HEK293T (cell line): ENCODE measurements around the gene PCDHGA2.
"Not testable (repeated sequence)": the region's sequence is repeated elsewhere in the genome, so short reads cannot be mapped to it uniquely, and the experiment has no call there.

Experiments used
- CTCF ChIA-PET: fragments of 350-600 bp; formaldehyde crosslinking; extraction: SDS; loops from one replicate; lab custom pipeline; 2021; ENCODE audit warnings: antibody characterized with exemption, inconsistent platforms; lab: Yijun Ruan, JAX
- POLR2A ChIA-PET: fragments of 350-600 bp; formaldehyde crosslinking; extraction: SDS; loops from one replicate; lab custom pipeline; 2020; ENCODE audit warnings: antibody characterized with exemption, inconsistent platforms; lab: Yijun Ruan, JAX
- DNase-seq: peaks from one replicate; pipeline ENCODE4 v3.0.0; 2012; ENCODE audit warnings: mixed read lengths; ENCODE audit errors: extremely low spot score
- ARNT ChIP-seq: fragments of 450-650 bp; IDR thresholded peaks from 2 replicates; pipeline ENCODE4 v1.6.1; 2017; ENCODE audit warnings: mild to moderate bottlenecking
- BHLHE40 ChIP-seq: fragments of 450-650 bp; IDR thresholded peaks from 2 replicates; pipeline ENCODE4 v1.6.1; 2016; ENCODE audit warnings: mild to moderate bottlenecking, moderate library complexity, borderline replicate concordance
- CTBP1 ChIP-seq: fragments of 450-650 bp; IDR thresholded peaks from 2 replicates; pipeline ENCODE4 v1.6.1; 2016; ENCODE audit warnings: borderline replicate concordance
- ELF4 ChIP-seq: fragments of 450-650 bp; IDR thresholded peaks from 2 replicates; pipeline ENCODE4 v1.6.1; 2017; ENCODE audit warnings: antibody characterized with exemption
- FOXA1 ChIP-seq: fragments of 450-650 bp; IDR thresholded peaks from 2 replicates; pipeline ENCODE4 v1.6.1; 2016; ENCODE audit warnings: mild to moderate bottlenecking
- FOXK2 ChIP-seq: fragments of 450-650 bp; IDR thresholded peaks from 2 replicates; pipeline ENCODE4 v1.6.1; 2016; ENCODE audit warnings: mild to moderate bottlenecking
- FOXM1 ChIP-seq: fragments of 450-650 bp; IDR thresholded peaks from 2 replicates; pipeline ENCODE4 v1.6.1; 2017; ENCODE audit warnings: mild to moderate bottlenecking, borderline replicate concordance
- HDGF ChIP-seq: fragments of 450-650 bp; IDR thresholded peaks from 2 replicates; pipeline ENCODE4 v1.6.1; 2017; ENCODE audit warnings: antibody characterized with exemption, borderline replicate concordance
- L3MBTL2 ChIP-seq: fragments of 450-650 bp; conservative IDR thresholded peaks from 2 replicates; pipeline ENCODE4 v1.6.1; 2016; ENCODE audit warnings: mild to moderate bottlenecking
- LEF1 ChIP-seq: fragments of 450-650 bp; IDR thresholded peaks from 2 replicates; pipeline ENCODE4 v1.6.1; 2017; ENCODE audit warnings: mild to moderate bottlenecking, borderline replicate concordance
- NFRKB ChIP-seq: fragments of 450-650 bp; IDR thresholded peaks from 2 replicates; pipeline ENCODE4 v1.6.1; 2016; ENCODE audit warnings: mild to moderate bottlenecking, moderate library complexity
- PKNOX1 ChIP-seq: fragments of 450-650 bp; IDR thresholded peaks from 2 replicates; pipeline ENCODE4 v1.6.1; 2016
- SP1 ChIP-seq: fragments of 450-650 bp; IDR thresholded peaks from 2 replicates; pipeline ENCODE4 v1.6.1; 2017
- SUZ12 ChIP-seq: fragments of 450-650 bp; IDR thresholded peaks from 2 replicates; pipeline ENCODE4 v1.6.1; 2016; ENCODE audit warnings: mild to moderate bottlenecking
- TARDBP ChIP-seq: fragments of 450-650 bp; IDR thresholded peaks from 2 replicates; pipeline ENCODE4 v1.6.1; 2016
- ZNF384 ChIP-seq: fragments of 450-650 bp; IDR thresholded peaks from 2 replicates; pipeline ENCODE4 v1.6.1; 2016

The PCDHGA2 gene

GRCh38 chr5:141338538-141339306 is at the start of gene PCDHGA2:
Gene PCDHGA2 (plus strand): TSS chr5:141338760.
- TF ChIP-seq ARNT (no peak), ELF4 (no peak), FOXK2 (no peak), FOXA1 (no peak), ZNF384 (no peak), HDGF (no peak), BHLHE40 (no peak), CTBP1 (no peak), NFRKB (no peak), SP1 (no peak), SUZ12 (no peak), LEF1 (no peak), TARDBP (no peak), FOXM1 (no peak)
- CTCF ChIA-PET: interaction anchor here (1.0 to 1.5 kb wide), 3 partner anchors 8 to 219 kb away, joined by 3 to 5 read pairs (median 4); partner anchors contain the start of genes PCDHGA1 and PCDHGA11
- peak; percentile 20 for DNase-seq
- POLR2A ChIA-PET: interaction anchor here (2.1 kb wide), 1 partner anchor 18 kb away, joined by 7 read pairs; the partner anchor contains the start of gene TAF7

GRCh38 chr5:141298376-141298775 is 40.2 kb upstream of the PCDHGA2 start:
- POLR2A ChIA-PET: interaction anchor here (1.0 kb wide), 1 partner anchor 22 kb away, joined by 4 read pairs; the partner anchor contains the start of gene TAF7
- TF ChIP-seq SUZ12 (no peak), TARDBP (no peak), HDGF (no peak), SP1 (no peak), LEF1 (no peak), FOXM1 (no peak), CTBP1 (no peak), PKNOX1 (no peak), BHLHE40 (no peak), ELF4 (no peak)
- CTCF ChIA-PET: no interaction called here
- DNase-seq: no peak

GRCh38 chr5:141303756-141304155 is 34.8 kb upstream of the PCDHGA2 start, which contains the start of gene SLC25A2:
Gene SLC25A2 (minus strand): TSS chr5:141304049. CDS start chr5:141303865, 184 bp downstream.
- no peak for TF ChIP-seq FOXK2
- TF ChIP-seq NFRKB: no peak
- TF ChIP-seq PKNOX1: no peak
- TF ChIP-seq ZNF384: no peak
- TF ChIP-seq SUZ12: no peak
- no peak for TF ChIP-seq ARNT
- TF ChIP-seq LEF1: no peak
- TF ChIP-seq TARDBP: no peak
- no peak for TF ChIP-seq HDGF
- no peak for TF ChIP-seq ELF4
- no peak for TF ChIP-seq FOXM1
- TF ChIP-seq BHLHE40: no peak
- no peak for TF ChIP-seq FOXA1
- no peak for TF ChIP-seq SP1
- no peak for TF ChIP-seq CTBP1
- TF ChIP-seq L3MBTL2: no peak
- ChIA-PET CTCF (no interaction called here), POLR2A (no interaction called here)
- no peak for DNase-seq

GRCh38 chr5:141306630-141307029 is 31.9 kb upstream of the PCDHGA2 start:
- ChIA-PET POLR2A (no interaction called here), CTCF (no interaction called here)
- TF ChIP-seq FOXK2 (no peak), ZNF384 (no peak), FOXA1 (no peak), HDGF (no peak), FOXM1 (no peak), SUZ12 (no peak), NFRKB (no peak), BHLHE40 (no peak), CTBP1 (no peak)
- DNase-seq: no peak

GRCh38 chr5:141313711-141314110 is 24.8 kb upstream of the PCDHGA2 start:
- no peak for TF ChIP-seq ZNF384
- TF ChIP-seq SUZ12: no peak
- no peak for TF ChIP-seq SP1
- TF ChIP-seq ARNT: no peak
- TF ChIP-seq FOXA1: no peak
- no peak for TF ChIP-seq BHLHE40
- no peak for TF ChIP-seq L3MBTL2
- TF ChIP-seq FOXK2: no peak
- no peak for TF ChIP-seq ELF4
- no peak for TF ChIP-seq TARDBP
- TF ChIP-seq HDGF: no peak
- no peak for TF ChIP-seq NFRKB
- TF ChIP-seq LEF1: no peak
- TF ChIP-seq FOXM1: no peak
- TF ChIP-seq CTBP1: no peak
- POLR2A ChIA-PET: no interaction called here
- DNase-seq: no peak
- CTCF ChIA-PET: no interaction called here

GRCh38 chr5:141316963-141317362 is 21.6 kb upstream of the PCDHGA2 start:
- POLR2A ChIA-PET, DNase-seq, CTCF ChIA-PET: not testable (repeated sequence)

GRCh38 chr5:141319202-141319601 is 19.4 kb upstream of the PCDHGA2 start:
- no peak for TF ChIP-seq HDGF
- TF ChIP-seq SUZ12: no peak
- no peak for TF ChIP-seq FOXK2
- TF ChIP-seq SP1: no peak
- no peak for TF ChIP-seq TARDBP
- TF ChIP-seq L3MBTL2: no peak
- no peak for TF ChIP-seq ELF4
- no peak for TF ChIP-seq FOXA1
- POLR2A ChIA-PET: interaction anchor here (2.9 kb wide), 1 partner anchor 15 kb away, joined by 10 read pairs; no protein-coding TSS in a partner anchor
- CTCF ChIA-PET: interaction anchor here (1.3 to 1.7 kb wide), 2 partner anchors 85 to 273 kb away, joined by 5 to 6 read pairs; no protein-coding TSS in a partner anchor
- no peak for DNase-seq
